Natural killer cell (primary cell): ENCODE measurements around the gene TEKT2. TPM values are rescaled to one million over a fixed set of nuclear protein-coding genes. Genes with fewer than 3 reads are reported as not detected.

Experiments
- ATAC-seq, 3 donors: fragments of 150-1000 bp in 2 of 3; fragments of 200-7000 bp in 1 of 3; cut with Tn5 transposase; 1 replicate in 1 of 3; 2 replicates in 2 of 3; pipeline ENCODE4 v1.10.0; 2021; ENCODE audit warnings: mild to moderate bottlenecking in 2 of 3, moderate library complexity in 2 of 3
- DNase-seq, 2 donors: peaks; one replicate each; pipeline versions ENCODE4 v3.0.0 to v3.0.0-alpha.2; 2013 to 2021; ENCODE audit warnings: mixed read lengths in 1 of 2
- H3K27ac ChIP-seq: one replicate; pipeline ENCODE4 v1.5.1; 2013; ENCODE audit warnings: mild to moderate bottlenecking, low read length
- H3K27me3 ChIP-seq: one replicate; pipeline ENCODE4 v1.6.1; 2013; ENCODE audit warnings: low read length; ENCODE audit not compliant: control insufficient read depth, insufficient read depth
- H3K36me3 ChIP-seq: one replicate; pipeline ENCODE4 v1.6.1; 2013; ENCODE audit warnings: low read length; ENCODE audit not compliant: control insufficient read depth, insufficient read depth
- H3K4me1 ChIP-seq: one replicate; pipeline ENCODE4 v1.6.1; 2013; ENCODE audit warnings: low read length; ENCODE audit not compliant: control insufficient read depth, insufficient read depth
- H3K4me3 ChIP-seq: one replicate; pipeline ENCODE4 v1.5.1; 2013; ENCODE audit warnings: low read length
- H3K9me3 ChIP-seq: one replicate; pipeline ENCODE4 v1.6.1; 2013; ENCODE audit warnings: low read length; ENCODE audit not compliant: control insufficient read depth, insufficient read depth
- H3K27ac Mint-ChIP-seq, 2 donors: one replicate each; pipeline ENCODE4 v1.8.0; 2022; ENCODE audit warnings: mild to moderate bottlenecking in 2 of 2, mixed read lengths in 2 of 2, moderate library complexity in 1 of 2
- H3K27me3 Mint-ChIP-seq, 2 donors: one replicate each; pipeline ENCODE4 v1.8.0; 2022; ENCODE audit warnings: low read depth in 2 of 2, mixed read lengths in 2 of 2
- H3K36me3 Mint-ChIP-seq: one replicate; pipeline ENCODE4 v1.8.0; 2022; ENCODE audit warnings: mixed read lengths
- H3K4me1 Mint-ChIP-seq, 2 donors: one replicate each; pipeline ENCODE4 v1.8.0; 2022; ENCODE audit warnings: mixed read lengths in 2 of 2
- H3K4me3 Mint-ChIP-seq: one replicate; pipeline ENCODE4 v1.8.0; 2022; ENCODE audit warnings: mild to moderate bottlenecking, moderate library complexity, mixed read lengths
- H3K9me3 Mint-ChIP-seq, 2 donors: one replicate each; pipeline ENCODE4 v1.8.0; 2022; ENCODE audit warnings: mixed read lengths in 2 of 2
- CTCF ChIP-seq: fragments of 200-600 bp; IDR thresholded peaks from one replicate; pipeline ENCODE4 v1.8.0; 2022; ENCODE audit warnings: antibody characterized with exemption
- WGBS: methylation state at CpG from one replicate; pipeline ENCODE4 v1.1.7; 2013; ENCODE audit warnings: missing lambda C conversion rate; ENCODE audit not compliant: insufficient coverage; 5-methylcytosine and 5-hydroxymethylcytosine counted together
- intact Hi-C: fragments of 100-400 bp; cut with micrococcal nuclease; formaldehyde crosslinking; loops from one replicate; pipeline ENCODE4 v1.14.2; 2022
- total RNA-seq, 4 donors: library from RNA; stranded (reverse); fragments of 120-200 nt in 1 of 4; gene quantifications; one replicate each; pipeline versions ENCODE4 v1.2.3 to v1.2.4, GENCODE V29; 2013 to 2022

The TEKT2 gene
- total RNA-seq, 3 donors from 2014 or later (not counting 1 experiment from before 2014, with no cell fraction given): 0.24 to 0.35 TPM; not detected in 1

- H3K4me1 ChIP-seq: no peaks in the 10 kb centered on the region
- no peaks in the 10 kb centered on the region for H3K27me3 Mint-ChIP-seq
- no peaks in the 10 kb centered on the region for H3K27me3 ChIP-seq
- DNase-seq (no peak), ATAC-seq (no peak)
- H3K4me3 Mint-ChIP-seq: no peak overlapping the region
- no peaks in the 10 kb centered on the region for H3K9me3 ChIP-seq
- TF ChIP-seq CTCF: no peak
- H3K9me3 Mint-ChIP-seq: no peaks in the 10 kb centered on the region
- WGBS: 100% methylated on average over 1 of the region's 1 CpG
- peaks cover 0 to 8% of the 10 kb centered on the region in 2 donors for H3K4me1 Mint-ChIP-seq
- H3K27ac Mint-ChIP-seq: no peak overlapping the region
- peaks cover 32% of the 10 kb centered on the region for H3K36me3 ChIP-seq
- no peak overlapping the region for H3K4me3 ChIP-seq
- no peaks in the 10 kb centered on the region for H3K36me3 Mint-ChIP-seq
- H3K27ac ChIP-seq: no peak overlapping the region
- intact Hi-C loops: no loop called here
These were observed 52.6 kb downstream of the TEKT2 start for GRCh38 chr1:36136535-36136934.

GRCh38 chr1:36137226-36137625 is 53.3 kb downstream of the TEKT2 start:
- Mint-ChIP-seq H3K9me3 (no peaks in the 10 kb centered on the region), H3K27me3 (no peaks in the 10 kb centered on the region), H3K4me1 (peaks cover 0 to 13% of the 10 kb centered on the region in 2 donors), H3K27ac (no peak overlapping the region), H3K4me3 (no peak overlapping the region), H3K36me3 (no peaks in the 10 kb centered on the region)
- WGBS: 87% methylated on average over 5 of the region's 5 CpGs
- DNase-seq (no peak), ATAC-seq (no peak)
- Histone ChIP-seq H3K4me1 (no peaks in the 10 kb centered on the region), H3K36me3 (peaks cover 32% of the 10 kb centered on the region), H3K27me3 (no peaks in the 10 kb centered on the region), H3K27ac (no peak overlapping the region), H3K4me3 (no peak overlapping the region), H3K9me3 (no peaks in the 10 kb centered on the region)
- intact Hi-C loops: no loop called here
- TF ChIP-seq CTCF: no peak

- Mint-ChIP-seq H3K9me3 (no peaks in the 10 kb centered on the region), H3K4me1 (peaks cover 0 to 15% of the 10 kb centered on the region in 2 donors), H3K27me3 (no peaks in the 10 kb centered on the region), H3K27ac (no peak overlapping the region), H3K4me3 (no peak overlapping the region), H3K36me3 (no peaks in the 10 kb centered on the region)
- Histone ChIP-seq H3K27ac (no peak overlapping the region), H3K4me3 (no peak overlapping the region), H3K4me1 (no peaks in the 10 kb centered on the region), H3K36me3 (peaks cover 32% of the 10 kb centered on the region), H3K9me3 (no peaks in the 10 kb centered on the region), H3K27me3 (no peaks in the 10 kb centered on the region)
- WGBS: 98% methylated on average over 2 of the region's 3 CpGs
- no peak for DNase-seq
- intact Hi-C loops: no loop called here
- no peak for TF ChIP-seq CTCF
- no peak for ATAC-seq
These were observed 53.9 kb downstream of the TEKT2 start for GRCh38 chr1:36137776-36138175.

Other genes starting within 250 kb of the TEKT2 start
- gene AGO1, start 200.9 kb upstream of the TEKT2 start, total RNA-seq: 10 to 100 TPM; 30.1 to 34.5 (median 34.3) TPM
- gene AGO3, start 153.0 kb upstream of the TEKT2 start, total RNA-seq: 10 to 100 TPM; 36.5 to 49.6 (median 49.0) TPM
- gene ADPRS, start 4.8 kb downstream of the TEKT2 start, total RNA-seq: 10 to 100 TPM in 2 of 3 donors, 1 to 10 TPM in 1; 9.6 to 15.9 (median 12.4) TPM
- gene COL8A2, start 41.1 kb downstream of the TEKT2 start, total RNA-seq: under 1 TPM; 0.09 to 0.20 (median 0.14) TPM
- 10 to 100 TPM; 28.0 to 34.7 (median 34.3) TPM for gene TRAPPC3, start 65.4 kb downstream of the TEKT2 start, total RNA-seq
- 100 to 1,000 TPM; 213 to 232 (median 230) TPM for gene MAP7D1, start 72.1 kb downstream of the TEKT2 start, total RNA-seq
- 100 to 1,000 TPM in 1 of 3 donors, 10 to 100 TPM in 2; 88.6 to 110 (median 97.4) TPM for gene THRAP3, start 140.3 kb downstream of the TEKT2 start, total RNA-seq
- 1 to 10 TPM; 1.9 to 2.6 (median 2.5) TPM for gene SH3D21, start 222.3 kb downstream of the TEKT2 start, total RNA-seq
- gene EVA1B, start 239.6 kb downstream of the TEKT2 start, total RNA-seq: 1 to 10 TPM; 4.0 to 8.0 (median 4.9) TPM